Endothelial cell of umbilical vein (primary cell): Measurements from ENCODE around the gene PLXNC1. TPM values are rescaled to one million over a fixed set of nuclear protein-coding genes. Genes with fewer than 3 reads are reported as not detected.

Source experiments
- BruUV-seq: library from RNA; stranded (reverse); fragments of 400-500 nt; replicated peaks from 2 replicates; lab custom pipeline; 2021; lab: Mats Ljungman, UMichigan
- CTCF ChIA-PET: fragments of 300-600, 350-600 bp; sonication (Branson Sonifier 250); formaldehyde crosslinking; loops from one replicate; lab custom pipeline; 2021; ENCODE audit warnings: antibody characterized with exemption, inconsistent platforms; lab: Charles Lee
- POLR2A ChIA-PET: fragments of 300-600, 350-600 bp; sonication (Branson Sonifier 250); formaldehyde crosslinking; loops from one replicate; lab custom pipeline; 2021; ENCODE audit warnings: antibody characterized with exemption, inconsistent platforms; lab: Charles Lee
- DNase-seq: peaks from one replicate; pipeline ENCODE4 v3.0.0-alpha.2; 2011; ENCODE audit warnings: low read depth, low spot score
- FAIRE-seq: peaks from 2 replicates; lab custom pipeline; 2011; peaks lifted over from hg19 to GRCh38; lab: Jason Lieb, UNC
- H2AFZ ChIP-seq: 2 replicates; pipeline ENCODE4 v1.6.0; 2012; ENCODE audit warnings: low read depth, low read length, control low read depth, inconsistent platforms
- H3K27ac ChIP-seq: 2 replicates; pipeline ENCODE4 v1.5.1; 2011; ENCODE audit warnings: low read depth, mild to moderate bottlenecking, control low read depth, low read length, moderate library complexity; ENCODE audit not compliant: insufficient read depth
- H3K27me3 ChIP-seq, 2 experiments: 2 replicates each; pipeline versions ENCODE4 v1.6.0 to v1.6.1; 2011; ENCODE audit warnings: low read length in 2 of 2, mixed read lengths in 1 of 2; ENCODE audit not compliant: control insufficient read depth in 2 of 2, insufficient read depth in 2 of 2
- H3K36me3 ChIP-seq, 2 experiments: 2 replicates in 1 of 2; 3 replicates in 1 of 2; pipeline ENCODE4 v1.5.1; 2011; ENCODE audit warnings: low read length in 2 of 2, mild to moderate bottlenecking in 1 of 2, moderate library complexity in 1 of 2; ENCODE audit not compliant: control insufficient read depth in 2 of 2, insufficient read depth in 2 of 2; ENCODE audit errors: extremely low read depth in 1 of 2
- H3K4me1 ChIP-seq: 3 replicates; pipeline ENCODE4 v1.5.1; 2011; ENCODE audit warnings: mild to moderate bottlenecking, low read length; ENCODE audit not compliant: control insufficient read depth, insufficient read depth; ENCODE audit errors: extremely low read depth
- H3K4me2 ChIP-seq: 2 replicates; pipeline ENCODE4 v1.6.1; 2011; ENCODE audit warnings: low read length, control low read depth, mixed read lengths; ENCODE audit not compliant: insufficient read depth
- H3K4me3 ChIP-seq, 3 experiments: fragments of 200-600 bp in 1 of 3; sonication (generic), shearing (Covaris generic) in 1 of 3; replicated peaks in 1 of 3; 2 replicates each; pipeline ENCODE4 v1.5.1; 2011 to 2016; ENCODE audit warnings: control low read depth in 3 of 3, low read length in 3 of 3, mild to moderate bottlenecking in 2 of 3, inconsistent platforms in 1 of 3, low read depth in 1 of 3, moderate library complexity in 1 of 3; ENCODE audit not compliant: insufficient read depth in 1 of 3
- H3K79me2 ChIP-seq: 2 replicates; pipeline ENCODE4 v1.6.0; 2012; ENCODE audit warnings: low read length, inconsistent platforms; ENCODE audit not compliant: control insufficient read depth, insufficient read depth
- H3K9ac ChIP-seq: replicated peaks from 2 replicates; pipeline ENCODE3; 2011; ENCODE audit warnings: low read length, control low read depth; ENCODE audit not compliant: insufficient read depth; ENCODE audit errors: extremely low read depth
- H3K9me1 ChIP-seq: replicated peaks from 3 replicates; pipeline ENCODE4 v1.6.0; 2011; ENCODE audit warnings: mild to moderate bottlenecking, low read length; ENCODE audit not compliant: control insufficient read depth, insufficient read depth; ENCODE audit errors: extremely low read depth
- H3K9me3 ChIP-seq: replicated peaks from 2 replicates; pipeline ENCODE4 v1.5.1; 2012; ENCODE audit warnings: low read length, inconsistent platforms; ENCODE audit not compliant: control insufficient read depth, insufficient read depth
- H4K20me1 ChIP-seq: replicated peaks from 2 replicates; pipeline ENCODE3; 2011; ENCODE audit warnings: mild to moderate bottlenecking, low read length; ENCODE audit not compliant: control insufficient read depth, insufficient read depth; ENCODE audit errors: extremely low read depth
- EZH2 ChIP-seq: IDR thresholded peaks from 2 replicates; pipeline ENCODE4 v1.6.1; 2012; ENCODE audit warnings: borderline replicate concordance, low read depth, mild to moderate bottlenecking, moderate library complexity, low read length, inconsistent platforms; ENCODE audit not compliant: severe bottlenecking
- FOS ChIP-seq: IDR thresholded peaks from 2 replicates; pipeline ENCODE4 v1.6.1; 2011; ENCODE audit warnings: mild to moderate bottlenecking, low read length, moderate library complexity, borderline replicate concordance; ENCODE audit not compliant: insufficient read depth
- GATA2 ChIP-seq: IDR thresholded peaks from 2 replicates; pipeline ENCODE4 v1.7.0; 2011; ENCODE audit warnings: low read depth, mild to moderate bottlenecking, moderate library complexity, mixed read lengths, low read length; ENCODE audit not compliant: insufficient read length, insufficient read depth
- JUN ChIP-seq: IDR thresholded peaks from 2 replicates; pipeline ENCODE4 v1.6.1; 2011; ENCODE audit warnings: borderline replicate concordance, low read depth; ENCODE audit not compliant: insufficient read length, insufficient read depth
- MYC ChIP-seq: IDR thresholded peaks from one replicate; pipeline ENCODE4 v1.6.1; 2011; ENCODE audit warnings: mild to moderate bottlenecking, low read depth, low read length
- POLR2A ChIP-seq: IDR thresholded peaks from 2 replicates; pipeline ENCODE4 v1.6.1; 2012; ENCODE audit warnings: low read depth, mild to moderate bottlenecking, control low read depth, low read length
- POLR2AphosphoS5 ChIP-seq: IDR thresholded peaks from 2 replicates; pipeline ENCODE4 v1.6.1; 2012; ENCODE audit warnings: low read depth, mild to moderate bottlenecking, control low read depth, low read length, moderate library complexity; ENCODE audit not compliant: insufficient read depth
- dilution Hi-C: fragments of 300-500 bp; cut with MboI; formaldehyde crosslinking; loops from one replicate; pipeline ENCODE4 v1.15.0; 2019; ENCODE audit warnings: low sequenced_read_pairs; ENCODE audit not compliant: extremely low pct_ligation_motif_present
- intact Hi-C: fragments of 100-400 bp; cut with micrococcal nuclease; formaldehyde crosslinking; loops from one replicate; pipeline ENCODE4 v1.10.0; 2022
- polyA plus RNA-seq, 4 experiments: library from polyadenylated mRNA; depleted of rRNA in 3 of 4; stranded (reverse) in 3 of 4; unstranded in 1 of 4; fragments of >200 nt; gene quantifications; 2 replicates each; pipeline versions ENCODE4 v1.2.1 to v1.2.3, GENCODE V29; 2011 to 2012; ENCODE audit warnings: missing spikeins in 1 of 4
- total RNA-seq: library from RNA; stranded (reverse); gene quantifications from 2 replicates; pipeline ENCODE4 v1.2.3, GENCODE V29; 2021
- TF ChIP-seq, protein P1 (sequence below), 2 donors: IDR thresholded peaks; 1 replicate in 1 of 2; 2 replicates in 1 of 2; pipeline ENCODE4 v1.5.1; 2011; ENCODE audit warnings: low read length in 2 of 2, mild to moderate bottlenecking in 2 of 2, moderate library complexity in 2 of 2, control low read depth in 1 of 2, inconsistent platforms in 1 of 2, low read depth in 1 of 2; ENCODE audit not compliant: insufficient read depth in 1 of 2; ENCODE audit errors: extremely low read depth in 1 of 2
- TF ChIP-seq, protein P2 (sequence below): IDR thresholded peaks from 2 replicates; pipeline ENCODE4 v1.6.1; 2011; ENCODE audit not compliant: insufficient read depth, insufficient read length

The PLXNC1 gene
- total and polyA plus RNA-seq, 2 donors (not counting 3 experiments of a cell fraction or from before 2014, with no cell fraction given) = 0.04 TPM; not detected in 1

DNA sequence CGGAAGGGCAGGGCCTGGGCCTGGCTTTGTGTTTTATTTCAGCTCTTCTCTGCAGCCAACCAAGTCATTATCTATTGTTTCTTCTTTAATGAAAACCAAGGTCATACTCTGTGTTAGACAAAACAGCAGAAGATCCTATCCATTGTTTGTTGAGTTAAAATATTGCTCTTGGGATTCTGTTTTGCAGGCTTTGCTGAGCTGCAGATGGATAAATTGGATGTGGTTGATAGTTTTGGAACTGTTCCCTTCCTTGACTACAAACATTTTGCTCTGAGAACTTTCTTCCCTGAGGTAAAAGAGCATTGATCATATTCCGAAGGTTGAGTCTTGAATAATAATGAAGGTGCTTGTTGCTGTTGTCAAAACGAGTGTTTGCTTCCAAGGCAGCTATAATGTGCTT is 106.6 kb downstream of the PLXNC1 start:
- no TSS peak for BruUV-seq
- no peaks in the 10 kb centered on the region for H3K79me2 ChIP-seq
- ChIA-PET CTCF (no interaction called here), POLR2A (no interaction called here)
- H3K36me3 ChIP-seq = no peaks in the 10 kb centered on the region
- no peak overlapping the region for H3K27ac ChIP-seq
- FAIRE-seq (no peak), DNase-seq (no peak)
- no peak for TF ChIP-seq EZH2
- TF ChIP-seq, protein P1, sequence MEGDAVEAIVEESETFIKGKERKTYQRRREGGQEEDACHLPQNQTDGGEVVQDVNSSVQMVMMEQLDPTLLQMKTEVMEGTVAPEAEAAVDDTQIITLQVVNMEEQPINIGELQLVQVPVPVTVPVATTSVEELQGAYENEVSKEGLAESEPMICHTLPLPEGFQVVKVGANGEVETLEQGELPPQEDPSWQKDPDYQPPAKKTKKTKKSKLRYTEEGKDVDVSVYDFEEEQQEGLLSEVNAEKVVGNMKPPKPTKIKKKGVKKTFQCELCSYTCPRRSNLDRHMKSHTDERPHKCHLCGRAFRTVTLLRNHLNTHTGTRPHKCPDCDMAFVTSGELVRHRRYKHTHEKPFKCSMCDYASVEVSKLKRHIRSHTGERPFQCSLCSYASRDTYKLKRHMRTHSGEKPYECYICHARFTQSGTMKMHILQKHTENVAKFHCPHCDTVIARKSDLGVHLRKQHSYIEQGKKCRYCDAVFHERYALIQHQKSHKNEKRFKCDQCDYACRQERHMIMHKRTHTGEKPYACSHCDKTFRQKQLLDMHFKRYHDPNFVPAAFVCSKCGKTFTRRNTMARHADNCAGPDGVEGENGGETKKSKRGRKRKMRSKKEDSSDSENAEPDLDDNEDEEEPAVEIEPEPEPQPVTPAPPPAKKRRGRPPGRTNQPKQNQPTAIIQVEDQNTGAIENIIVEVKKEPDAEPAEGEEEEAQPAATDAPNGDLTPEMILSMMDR (IDR thresholded peaks at IDR 0.05; ENCODE audit: extremely low read depth in 1 of 2, insufficient read depth in 1 of 2, low read depth in 1 of 2, low read length in 2 of 2) = no peak
- TF ChIP-seq POLR2AphosphoS5 = no peak
- no peak for TF ChIP-seq FOS
- no peak for TF ChIP-seq JUN
- no peak for TF ChIP-seq MYC
- no peak for TF ChIP-seq POLR2A
- TF ChIP-seq GATA2 = no peak
- TF ChIP-seq, protein P2, sequence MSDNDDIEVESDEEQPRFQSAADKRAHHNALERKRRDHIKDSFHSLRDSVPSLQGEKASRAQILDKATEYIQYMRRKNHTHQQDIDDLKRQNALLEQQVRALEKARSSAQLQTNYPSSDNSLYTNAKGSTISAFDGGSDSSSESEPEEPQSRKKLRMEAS = no peak
- no peak overlapping the region for H3K9ac ChIP-seq
- H3K27me3 ChIP-seq = peaks cover 0 to 2% of the 10 kb centered on the region in 2 experiments
- no peaks in the 10 kb centered on the region for H4K20me1 ChIP-seq
- no peak overlapping the region for H3K4me2 ChIP-seq
- H3K4me1 ChIP-seq = no peaks in the 10 kb centered on the region
- H2AFZ ChIP-seq = no peak overlapping the region
- no peaks in the 10 kb centered on the region for H3K9me3 ChIP-seq
- intact Hi-C loops (no loop called here), dilution Hi-C loops (no loop called here)
- no peak overlapping the region for H3K4me3 ChIP-seq
- no peaks in the 10 kb centered on the region for H3K9me1 ChIP-seq
